ENCODE measurements around the gene SULT1B1.

SULT1B1 gene

DNA sequence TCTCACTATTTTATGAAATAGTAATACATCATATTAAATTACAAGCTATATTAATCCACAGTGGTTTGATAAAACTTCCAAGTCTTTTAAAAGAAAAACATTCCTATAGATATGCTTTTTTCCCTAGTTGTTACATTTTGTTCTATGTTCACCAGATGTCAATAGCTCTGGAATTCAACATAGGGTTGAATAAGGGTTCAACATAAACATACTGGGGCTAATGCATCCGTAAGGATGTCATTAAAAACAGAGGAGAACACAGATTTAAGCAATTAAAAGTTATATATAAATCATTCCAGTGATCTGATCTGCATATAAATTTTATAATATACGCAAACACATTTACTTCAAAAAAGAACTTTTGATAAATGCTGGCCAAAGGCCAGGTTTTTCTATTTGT lies 32.5 kb downstream of the SULT1B1 start:
- no peaks in the 10 kb centered on the region for H3K9me3 ChIP-seq
- no peaks in the 10 kb centered on the region for H3K27me3 ChIP-seq
- no peaks in the 10 kb centered on the region for H3K4me1 ChIP-seq
- no peak for TF ChIP-seq Cebpa-rat (IDR thresholded peaks at IDR 0.05)
- no peak overlapping the region for H3K9ac ChIP-seq
- no peaks in the 10 kb centered on the region for H3K36me3 ChIP-seq
- no peak overlapping the region for H3K27ac ChIP-seq
- H4K20me1 ChIP-seq = no peaks in the 10 kb centered on the region
- H3K4me2 ChIP-seq = no peak overlapping the region
- no peak overlapping the region for H3K4me3 ChIP-seq

DNA sequence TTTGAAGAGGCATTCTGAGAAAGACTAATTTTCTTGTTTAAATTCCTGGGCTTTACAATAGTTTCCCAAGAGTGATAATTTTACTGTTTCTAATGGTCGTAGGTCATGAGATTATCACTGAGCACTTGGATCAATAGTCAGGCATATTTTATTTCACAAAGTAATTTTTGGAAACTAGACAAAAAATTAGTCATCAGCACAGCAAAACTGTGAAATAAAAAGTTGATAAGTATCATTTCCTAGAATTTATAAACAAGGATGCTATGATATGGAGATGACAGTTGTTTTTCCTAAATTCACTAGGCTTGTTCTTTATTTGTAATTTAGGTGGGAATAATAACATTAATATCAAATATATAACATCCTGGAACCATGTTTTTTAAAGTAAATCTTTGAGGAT lies 33.0 kb downstream of the SULT1B1 start:
- TF ChIP-seq Cebpa-rat (IDR thresholded peaks at IDR 0.05) = no peak

GRCh38 chr4:69726971-69727370 lies 33.4 kb downstream of the SULT1B1 start:
- no peaks in the 10 kb centered on the region for H3K36me3 ChIP-seq
- H3K27ac ChIP-seq = no peak overlapping the region
- no peaks in the 10 kb centered on the region for H3K4me1 ChIP-seq
- no peak overlapping the region for H3K4me3 ChIP-seq
- H4K20me1 ChIP-seq = no peaks in the 10 kb centered on the region
- H3K9me3 ChIP-seq = no peaks in the 10 kb centered on the region
- no peak for TF ChIP-seq Cebpa-rat (IDR thresholded peaks at IDR 0.05)
- H3K4me2 ChIP-seq = no peak overlapping the region
- no peaks in the 10 kb centered on the region for H3K27me3 ChIP-seq
- no peak overlapping the region for H3K9ac ChIP-seq

More for the DNA sequence above, 33.0 kb downstream of the SULT1B1 start:
- Histone ChIP-seq H3K9ac (no peak overlapping the region), H3K4me1 (no peaks in the 10 kb centered on the region), H3K4me2 (no peak overlapping the region), H3K27ac (no peak overlapping the region), H3K4me3 (no peak overlapping the region), H3K27me3 (no peaks in the 10 kb centered on the region), H4K20me1 (no peaks in the 10 kb centered on the region), H3K36me3 (no peaks in the 10 kb centered on the region), H3K9me3 (no peaks in the 10 kb centered on the region)

GRCh38 chr4:69718396-69719271 lies 41.8 kb downstream of the SULT1B1 start:
- no peak overlapping the region for H3K4me3 ChIP-seq
- H3K27me3 ChIP-seq = no peaks in the 10 kb centered on the region
- H3K4me1 ChIP-seq = no peaks in the 10 kb centered on the region
- H3K4me2 ChIP-seq = no peak overlapping the region
- H3K9me3 ChIP-seq = no peaks in the 10 kb centered on the region
- no peaks in the 10 kb centered on the region for H4K20me1 ChIP-seq
- no peaks in the 10 kb centered on the region for H3K36me3 ChIP-seq
- TF ChIP-seq Cebpa-rat (IDR thresholded peaks at IDR 0.05) = no peak
- no peak overlapping the region for H3K9ac ChIP-seq
- H3K27ac ChIP-seq = no peak overlapping the region

- H3K9me3 ChIP-seq = no peaks in the 10 kb centered on the region
- H3K4me1 ChIP-seq = no peaks in the 10 kb centered on the region
- no peaks in the 10 kb centered on the region for H3K27me3 ChIP-seq
- no peak overlapping the region for H3K9ac ChIP-seq
- no peak overlapping the region for H3K4me3 ChIP-seq
- H3K36me3 ChIP-seq = no peaks in the 10 kb centered on the region
- H3K4me2 ChIP-seq = no peak overlapping the region
- no peak overlapping the region for H3K27ac ChIP-seq
- no peaks in the 10 kb centered on the region for H4K20me1 ChIP-seq
- no peak for TF ChIP-seq Cebpa-rat (IDR thresholded peaks at IDR 0.05)
Measured at GRCh38 chr4:69717778-69718177, 42.6 kb downstream of the SULT1B1 start.

DNA sequence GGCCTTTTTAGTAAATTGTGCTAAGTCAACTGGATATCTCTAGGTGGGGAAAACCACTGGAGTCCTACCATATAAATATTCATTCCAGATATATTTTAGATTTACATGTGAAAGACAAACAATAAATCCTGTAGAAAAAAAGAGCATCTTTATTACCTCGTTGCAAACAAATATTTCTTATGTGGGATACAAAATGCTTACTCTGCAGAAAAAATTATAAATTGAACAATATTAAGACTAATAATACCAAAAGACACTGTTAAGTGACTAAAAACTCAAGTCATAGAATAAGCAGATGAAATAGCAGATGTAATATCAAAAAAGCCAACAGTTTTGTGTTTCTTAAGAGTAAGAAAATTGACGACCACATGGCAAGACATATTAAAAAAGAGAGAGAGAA lies 43.8 kb downstream of the SULT1B1 start:
- Histone ChIP-seq H3K4me2 (no peak overlapping the region), H3K27me3 (no peaks in the 10 kb centered on the region), H3K9me3 (no peaks in the 10 kb centered on the region), H3K36me3 (no peaks in the 10 kb centered on the region), H4K20me1 (no peaks in the 10 kb centered on the region), H3K4me3 (no peak overlapping the region), H3K9ac (no peak overlapping the region), H3K27ac (no peak overlapping the region), H3K4me1 (no peaks in the 10 kb centered on the region)
- TF ChIP-seq Cebpa-rat (IDR thresholded peaks at IDR 0.05) = no peak

GRCh38 chr4:69714086-69714485 lies 46.3 kb downstream of the SULT1B1 start:
- Histone ChIP-seq H3K4me2 (no peak overlapping the region), H3K9me3 (peaks cover 14% of the 10 kb centered on the region), H3K36me3 (no peaks in the 10 kb centered on the region), H4K20me1 (no peaks in the 10 kb centered on the region), H3K4me3 (no peak overlapping the region), H3K4me1 (no peaks in the 10 kb centered on the region), H3K27ac (no peak overlapping the region), H3K9ac (no peak overlapping the region), H3K27me3 (no peaks in the 10 kb centered on the region)
- no peak for TF ChIP-seq Cebpa-rat (IDR thresholded peaks at IDR 0.05)

GRCh38 chr4:69713593-69713992 lies 46.8 kb downstream of the SULT1B1 start:
- Histone ChIP-seq H3K9ac (no peak overlapping the region), H3K27ac (no peak overlapping the region)

GRCh38 chr4:69710580-69710979 lies 49.8 kb downstream of the SULT1B1 start:
- Histone ChIP-seq H3K4me2 (no peak overlapping the region), H4K20me1 (no peaks in the 10 kb centered on the region), H3K27me3 (no peaks in the 10 kb centered on the region), H3K9me3 (peaks cover 14% of the 10 kb centered on the region), H3K27ac (no peak overlapping the region), H3K9ac (no peak overlapping the region), H3K4me3 (no peak overlapping the region), H3K36me3 (no peaks in the 10 kb centered on the region), H3K4me1 (no peaks in the 10 kb centered on the region)
- no peak for TF ChIP-seq Cebpa-rat (IDR thresholded peaks at IDR 0.05)

More at GRCh38 chr4:69713593-69713992, 46.8 kb downstream of the SULT1B1 start:
- no peaks in the 10 kb centered on the region for H3K27me3 ChIP-seq
- H3K4me3 ChIP-seq = no peak overlapping the region
- peaks cover 14% of the 10 kb centered on the region for H3K9me3 ChIP-seq
- TF ChIP-seq Cebpa-rat (IDR thresholded peaks at IDR 0.05) = no peak
- no peaks in the 10 kb centered on the region for H3K36me3 ChIP-seq
- H4K20me1 ChIP-seq = no peaks in the 10 kb centered on the region
- no peak overlapping the region for H3K4me2 ChIP-seq
- no peaks in the 10 kb centered on the region for H3K4me1 ChIP-seq

GRCh38 chr4:69708211-69708610 lies 52.2 kb downstream of the SULT1B1 start:
- Histone ChIP-seq H3K27me3 (no peaks in the 10 kb centered on the region), H3K4me1 (no peaks in the 10 kb centered on the region), H3K4me2 (no peak overlapping the region), H3K9me3 (peaks cover 14% of the 10 kb centered on the region), H3K27ac (no peak overlapping the region), H4K20me1 (no peaks in the 10 kb centered on the region), H3K9ac (no peak overlapping the region), H3K36me3 (no peaks in the 10 kb centered on the region), H3K4me3 (no peak overlapping the region)
- no peak for TF ChIP-seq Cebpa-rat (IDR thresholded peaks at IDR 0.05)

All from BLaER1 (cell line).